Ammon's horn (tissue), 1 donor: ENCODE data around the gene ITIH5.

Experiments used
- DNase-seq: peaks from one replicate; pipeline ENCODE4 v3.0.0-alpha.2; 2016; ENCODE audit warnings: low spot score

The ITIH5 gene

DNA sequence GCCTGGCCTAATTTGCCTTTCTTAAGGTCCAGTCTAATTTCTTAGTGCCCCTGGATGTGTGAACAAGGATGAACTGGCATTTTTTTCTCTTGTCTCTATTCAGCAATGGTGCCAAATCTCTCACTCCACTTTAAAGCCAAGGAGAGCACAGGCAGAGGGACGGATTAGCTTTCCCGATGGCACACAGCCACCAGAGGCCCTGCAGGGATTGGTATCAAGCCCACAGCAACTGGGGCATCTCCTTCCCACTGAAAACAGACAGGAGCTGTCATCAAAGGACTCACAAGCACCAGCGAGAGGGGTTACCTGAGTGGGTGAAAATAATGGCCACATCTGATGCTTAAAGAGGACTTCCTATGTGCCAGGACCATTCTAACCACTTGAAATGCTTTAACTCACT lies 83.1 kb downstream of the ITIH5 start:
- no peak for DNase-seq

DNA sequence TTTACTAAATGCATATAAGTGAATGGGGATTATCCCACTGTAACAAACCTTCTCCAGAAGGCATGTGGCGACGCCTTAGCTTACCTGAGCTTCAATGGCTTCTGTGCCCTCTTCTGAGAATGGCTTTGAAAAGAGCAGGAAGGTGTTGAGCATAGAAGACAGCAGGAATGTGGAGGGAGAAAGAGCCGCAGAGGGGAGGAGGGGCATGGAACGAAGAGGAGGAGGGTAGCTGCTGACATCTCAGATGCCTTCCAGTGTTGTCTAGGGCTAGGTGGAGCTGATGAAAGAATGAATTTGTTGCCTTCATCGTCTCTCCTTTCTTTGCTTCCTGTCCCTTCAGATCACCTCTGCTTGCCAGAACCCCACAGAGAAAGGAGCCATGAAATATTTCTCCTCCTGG lies 86.2 kb downstream of the ITIH5 start:
- DNase-seq: no peak

DNA sequence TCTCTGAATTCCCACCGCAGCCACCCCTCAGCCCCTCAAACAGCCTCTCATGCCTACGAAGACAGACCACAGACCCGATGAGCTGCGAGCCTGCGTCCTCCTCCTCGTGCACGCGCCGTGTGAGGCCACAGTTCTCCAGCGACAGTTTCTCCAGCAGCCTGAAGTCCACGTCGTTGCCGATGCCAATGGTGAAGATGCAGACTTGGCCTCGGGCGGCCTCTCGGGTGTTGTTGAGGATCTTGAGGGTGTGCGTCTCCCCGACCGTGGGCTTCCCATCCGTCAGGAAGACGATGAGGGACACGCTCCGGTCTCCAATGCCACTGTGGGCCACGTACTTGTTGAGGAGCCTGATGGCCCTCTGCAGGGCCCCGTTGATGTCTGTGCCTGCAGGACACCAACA lies 87.1 kb downstream of the ITIH5 start:
- DNase-seq: no peak

DNA sequence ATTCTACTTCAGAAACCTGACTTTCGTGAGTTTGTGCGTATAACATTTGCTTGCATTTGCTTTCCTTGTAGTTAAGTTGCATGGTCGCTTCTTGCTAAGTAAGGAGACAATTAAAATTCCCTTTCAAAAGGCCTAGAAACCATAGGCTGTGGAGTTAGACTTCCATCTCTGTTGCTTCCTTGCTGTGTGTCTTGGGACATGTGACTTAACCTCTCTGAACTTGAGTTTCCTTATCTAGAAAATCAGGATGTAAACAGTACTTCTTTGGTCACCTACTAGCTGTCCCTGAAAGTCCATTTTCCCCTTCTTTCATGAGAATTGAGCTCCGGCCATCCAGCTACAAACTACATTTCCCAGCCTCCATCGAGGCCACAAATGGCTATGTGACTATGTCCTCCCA lies 89.2 kb downstream of the ITIH5 start:
- DNase-seq: no peak

DNA sequence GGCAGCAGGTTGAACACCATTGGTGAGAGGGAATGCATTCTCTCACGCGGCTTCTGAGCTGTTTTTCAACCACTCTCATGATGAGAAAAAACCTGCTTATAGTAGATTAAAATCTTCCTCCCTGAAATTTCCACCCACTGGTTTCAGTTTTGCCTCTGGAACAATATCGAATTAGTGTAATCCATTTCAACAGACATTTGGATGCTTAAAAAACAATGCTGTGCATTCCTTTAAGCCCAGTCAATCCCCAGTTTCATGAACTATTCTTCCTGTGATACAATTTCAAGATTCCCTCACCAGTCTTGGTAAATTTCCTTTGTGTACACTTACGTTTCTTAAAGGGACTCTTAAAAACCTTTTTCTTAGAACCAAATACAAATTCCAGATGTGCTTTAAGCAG lies 89.6 kb downstream of the ITIH5 start:
- no peak for DNase-seq

- DNase-seq: no peak
These were observed 90.4 kb downstream of the ITIH5 start for GRCh38 chr10:7576340-7576739.

GRCh38 chr10:7572391-7572790 lies 94.4 kb downstream of the ITIH5 start:
- peak; percentile 69 for DNase-seq

GRCh38 chr10:7571981-7572380 lies 94.8 kb downstream of the ITIH5 start:
- DNase-seq: no peak

DNA sequence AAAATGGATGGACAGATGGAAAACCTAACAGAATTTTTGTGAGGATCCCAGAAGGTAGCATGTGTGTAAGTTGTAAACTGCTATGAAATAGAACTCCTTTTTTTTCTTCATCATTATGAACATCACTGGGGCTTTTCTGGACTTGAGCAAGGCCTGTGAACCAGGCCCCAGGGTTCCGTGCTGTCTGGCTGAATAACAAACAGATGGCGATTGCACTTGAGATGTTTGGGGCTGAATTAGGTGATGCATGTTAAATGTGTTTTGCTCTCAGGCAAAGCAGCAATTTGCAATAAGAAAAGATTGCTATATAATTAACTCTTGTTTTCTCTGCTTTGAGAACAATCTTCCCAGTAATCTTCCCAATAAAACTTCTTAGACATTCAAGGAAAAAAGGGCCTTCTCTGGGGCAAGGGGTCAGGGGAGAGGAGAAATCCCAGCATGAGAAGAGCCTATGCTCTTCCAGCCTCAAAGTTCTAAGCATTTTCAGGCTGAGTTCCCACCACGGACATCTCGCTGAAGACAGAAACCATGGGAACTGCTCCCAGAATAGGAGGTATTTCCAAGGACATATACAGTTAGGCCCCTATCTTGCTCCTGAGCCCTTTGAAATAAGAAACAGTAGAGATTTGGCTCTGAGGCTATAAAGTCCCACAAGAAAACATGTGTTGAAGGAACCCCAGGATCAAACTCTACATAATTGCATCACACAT lies 98.7 kb downstream of the ITIH5 start:
- no peak for DNase-seq

DNA sequence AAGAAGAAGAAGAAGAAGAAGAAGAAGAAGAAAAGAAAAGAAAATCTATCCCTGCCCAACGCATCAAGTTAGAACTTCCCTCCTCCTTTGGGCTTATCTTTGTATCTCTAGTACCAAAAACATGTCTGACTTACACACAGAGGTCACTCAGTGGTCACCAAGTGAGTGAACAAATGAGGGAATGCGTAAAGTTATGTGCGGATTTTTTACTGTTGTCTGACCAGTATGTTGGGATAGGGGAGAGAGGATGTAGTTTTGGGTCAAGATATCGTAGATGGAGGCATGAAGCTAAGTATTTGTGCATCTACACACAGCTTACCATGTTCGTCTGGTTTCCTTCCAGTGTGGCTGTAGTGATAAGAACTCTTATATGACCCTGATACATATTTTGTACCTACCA lies 99.9 kb downstream of the ITIH5 start:
- no peak for DNase-seq

- DNase-seq: no peak
These were observed 100.9 kb downstream of the ITIH5 start for GRCh38 chr10:7565871-7566270.

DNA sequence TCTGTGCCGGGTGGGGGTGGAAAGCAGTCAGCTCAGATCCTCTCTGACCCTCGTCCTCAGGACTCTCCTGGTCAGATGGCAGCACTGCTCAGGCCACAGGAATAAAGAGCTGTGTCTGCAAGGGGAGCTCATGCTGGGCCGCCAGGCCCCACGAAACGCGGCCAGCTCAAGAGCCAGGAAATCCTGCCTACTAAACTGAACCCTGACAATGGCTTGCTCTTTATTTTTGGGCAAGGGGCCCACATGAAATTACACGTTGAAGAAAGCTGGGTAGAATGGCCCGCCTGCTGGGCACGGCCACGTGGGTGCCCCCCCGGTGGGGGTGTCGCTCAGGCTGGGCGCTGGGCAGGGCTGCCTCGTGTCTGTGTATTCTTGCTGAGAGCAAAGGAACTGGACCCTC lies 103.0 kb downstream of the ITIH5 start:
- DNase-seq: peak; percentile 44

GRCh38 chr10:7563368-7563767 lies 103.4 kb downstream of the ITIH5 start:
- DNase-seq: no peak

DNA sequence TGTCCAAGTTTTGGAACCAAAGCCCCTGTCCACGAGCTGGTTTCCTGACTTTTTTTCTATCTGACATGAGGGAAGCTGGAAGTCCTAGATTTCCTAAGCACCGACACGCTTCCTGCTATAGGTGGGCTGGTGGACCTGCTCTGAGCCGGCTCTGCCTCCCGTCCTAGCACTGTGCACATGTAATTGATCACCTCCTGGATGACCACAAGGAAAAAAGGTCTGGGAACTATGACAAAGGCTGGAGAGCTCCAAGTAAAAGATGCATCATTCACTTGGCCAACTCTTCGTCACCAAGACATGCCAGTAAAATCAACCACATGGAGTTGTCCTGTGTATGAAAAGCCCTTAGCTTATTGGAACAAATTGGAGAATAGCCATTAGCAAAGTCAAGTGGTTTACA lies 104.8 kb downstream of the ITIH5 start:
- no peak for DNase-seq

DNA sequence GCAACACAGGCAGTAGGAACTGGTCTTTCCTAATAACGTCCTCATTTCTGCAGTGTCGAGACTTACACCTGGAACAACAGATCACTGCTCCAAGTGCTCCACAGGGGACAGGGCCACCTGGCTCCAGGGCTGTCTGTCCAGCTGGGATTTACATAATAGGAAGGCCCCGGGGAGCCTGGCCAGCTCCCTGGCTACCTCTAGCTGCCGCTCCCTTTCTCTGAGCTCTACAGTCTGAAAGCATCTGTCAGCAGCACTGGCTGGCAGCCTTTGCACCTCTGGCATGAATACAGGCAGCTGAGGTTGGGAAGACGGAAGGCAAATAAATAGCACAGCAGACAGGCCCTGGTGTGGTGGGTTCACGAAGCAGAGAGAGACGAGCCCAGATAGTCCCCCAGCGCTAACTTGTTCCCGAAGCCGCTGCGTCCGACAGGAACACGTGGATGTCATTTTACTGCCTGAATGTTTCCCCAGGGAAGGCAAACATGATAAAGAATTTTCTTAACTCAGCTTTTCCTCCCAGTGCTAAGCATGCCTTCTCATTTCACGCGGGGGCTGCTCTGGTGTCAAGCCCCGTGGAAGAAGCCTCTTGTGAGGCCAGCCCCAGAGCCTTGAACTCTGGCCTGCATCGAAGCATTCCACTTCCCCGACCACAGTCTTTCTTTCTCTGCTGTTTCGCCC lies 105.4 kb downstream of the ITIH5 start:
- DNase-seq: peak; percentile 41

GRCh38 chr10:7560519-7560918 lies 106.2 kb downstream of the ITIH5 start:
- DNase-seq: no peak

DNA sequence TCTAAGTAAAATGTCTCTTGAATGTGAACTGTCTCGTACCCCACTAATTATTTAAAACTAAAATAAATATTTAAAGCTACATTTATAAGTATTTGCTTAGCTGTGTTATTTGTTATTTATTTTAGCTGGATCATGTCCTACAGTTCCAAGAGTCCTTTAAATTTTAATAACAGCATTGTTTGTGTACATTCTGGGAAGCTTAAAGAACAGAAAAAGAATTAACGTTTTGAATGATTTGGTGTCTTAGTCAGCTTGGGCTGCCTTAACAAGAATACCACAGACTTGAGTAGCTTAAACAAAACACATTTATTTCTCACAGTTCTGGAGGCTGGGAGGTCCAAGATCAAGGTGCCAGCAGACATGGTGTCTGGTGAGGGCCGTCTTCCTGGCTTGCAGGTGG lies 107.4 kb downstream of the ITIH5 start:
- DNase-seq: no peak

- DNase-seq: no peak
These were observed 108.7 kb downstream of the ITIH5 start for GRCh38 chr10:7558036-7558435.

GRCh38 chr10:7553531-7553930 lies 113.2 kb downstream of the ITIH5 start:
- no peak for DNase-seq

GRCh38 chr10:7551950-7552716 lies 114.6 kb downstream of the ITIH5 start:
- DNase-seq: peak; percentile 66

DNA sequence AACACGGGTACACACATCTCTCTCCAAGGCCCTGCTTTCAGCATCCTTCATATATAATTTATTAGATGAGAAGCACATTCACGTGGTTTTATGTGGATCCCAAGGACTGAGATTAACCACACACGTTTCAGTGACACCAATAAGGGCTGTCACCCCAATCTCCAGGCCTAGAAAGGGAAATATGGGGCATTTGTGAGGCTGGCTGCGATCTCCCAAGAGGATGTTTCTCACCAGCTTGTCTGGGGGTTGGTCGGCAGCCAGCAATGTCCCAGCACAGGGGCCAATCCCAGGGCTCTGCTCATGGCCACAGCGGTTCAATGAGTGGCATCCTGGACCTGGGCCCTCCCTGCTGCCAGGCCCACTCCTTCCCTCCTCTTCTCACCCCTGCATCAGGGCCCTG lies 115.5 kb downstream of the ITIH5 start:
- DNase-seq: peak; percentile 28

GRCh38 chr10:7550013-7550412 lies 116.8 kb downstream of the ITIH5 start:
- peak; percentile 28 for DNase-seq

GRCh38 chr10:7547829-7548228 lies 118.9 kb downstream of the ITIH5 start:
- no peak for DNase-seq
